ENCODE results near the gene CLEC2A.
"Not testable (repeated sequence)": the region's sequence is repeated elsewhere in the genome, so short reads cannot be mapped to it uniquely, and the experiment has no call there.

CLEC2A gene

DNA sequence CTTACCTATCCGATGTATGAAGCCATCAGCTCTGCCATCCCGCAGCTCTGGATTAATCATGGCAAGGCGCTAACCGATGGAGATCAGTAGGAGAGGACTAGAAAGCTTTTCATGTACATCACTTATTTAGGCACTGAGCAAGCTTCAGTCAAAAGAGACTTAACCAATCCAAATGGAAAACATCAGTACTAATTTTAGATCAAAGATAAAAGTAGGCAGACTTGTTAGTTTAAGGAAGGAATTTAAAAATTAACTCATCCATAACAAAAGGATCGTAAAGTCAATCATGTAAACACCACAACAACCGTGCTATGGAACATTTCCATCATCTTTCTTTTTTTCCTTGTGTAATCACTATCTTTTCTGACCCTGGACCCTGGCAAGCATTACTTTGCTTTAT lies at the start of gene CLEC2A:
TSS of gene CLEC2A (minus strand) at position 101 of the 400 bp plus-strand sequence. CDS start at position 60, 41 bp downstream.
- DNase-seq: no peak

GRCh38 chr12:9980126-9980525 lies 48.0 kb upstream of the CLEC2A start:
- no peak for DNase-seq

DNA sequence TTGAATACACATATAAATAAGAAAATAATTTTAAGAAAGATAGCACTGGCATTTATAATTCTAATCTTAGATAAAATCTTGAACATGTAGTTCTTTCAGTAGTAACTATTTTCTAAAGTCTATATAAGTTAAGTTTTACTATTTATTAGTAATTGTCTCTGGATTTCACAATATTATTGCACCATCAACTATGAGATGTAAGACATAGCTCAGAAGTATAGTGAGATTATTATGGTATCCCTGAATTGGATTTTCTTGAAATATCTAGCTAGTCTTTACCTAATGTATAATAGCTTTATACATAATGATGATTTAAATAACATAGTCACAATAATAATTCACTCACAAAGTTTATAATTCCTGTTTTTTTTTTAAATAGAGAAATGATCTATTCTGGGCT lies 45.7 kb upstream of the CLEC2A start:
- DNase-seq: no peak

GRCh38 chr12:9976626-9977025 lies 44.5 kb upstream of the CLEC2A start:
- DNase-seq: not testable (repeated sequence)

DNA sequence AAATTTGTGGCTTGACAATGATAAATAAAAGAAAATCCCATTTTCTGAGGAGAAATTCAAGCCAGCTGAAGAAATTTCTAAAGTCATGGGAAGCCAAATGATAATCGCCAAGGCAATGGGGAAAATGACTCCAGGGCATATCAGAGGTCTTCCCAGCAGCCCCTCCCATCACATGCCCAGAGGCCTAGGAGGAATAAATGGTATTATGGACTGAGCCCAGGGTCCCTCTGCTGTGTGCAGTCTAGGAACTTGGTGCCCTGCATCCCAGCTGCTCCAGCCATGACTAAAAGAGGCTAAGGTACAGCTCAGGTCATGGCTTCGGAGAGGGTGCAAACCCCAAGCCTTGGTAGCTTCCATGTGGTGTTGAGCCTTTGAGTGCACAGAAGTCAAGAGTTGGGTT lies 43.4 kb upstream of the CLEC2A start:
- DNase-seq: no peak

GRCh38 chr12:9974731-9975130 lies 42.6 kb upstream of the CLEC2A start:
- DNase-seq: not testable (repeated sequence)

DNA sequence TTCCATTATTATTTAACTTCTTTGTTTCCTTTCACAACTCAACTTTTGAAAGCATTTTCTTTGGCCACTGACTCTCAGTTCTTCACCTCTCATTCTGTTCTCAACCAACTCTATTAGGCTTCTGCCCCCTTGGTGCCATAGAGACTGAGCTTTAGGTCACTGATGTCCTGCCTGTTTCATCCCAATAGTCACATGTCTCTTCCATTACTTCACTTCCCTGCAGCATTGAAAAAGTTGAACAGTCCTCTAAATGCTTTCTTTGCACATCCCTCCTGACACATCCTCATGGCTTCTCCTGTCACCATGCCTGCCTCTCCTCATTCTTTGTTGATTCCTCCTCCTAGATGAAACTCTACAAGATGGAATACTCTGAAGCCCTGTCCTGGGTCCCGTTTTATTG lies 41.8 kb upstream of the CLEC2A start:
- no peak for DNase-seq

DNA sequence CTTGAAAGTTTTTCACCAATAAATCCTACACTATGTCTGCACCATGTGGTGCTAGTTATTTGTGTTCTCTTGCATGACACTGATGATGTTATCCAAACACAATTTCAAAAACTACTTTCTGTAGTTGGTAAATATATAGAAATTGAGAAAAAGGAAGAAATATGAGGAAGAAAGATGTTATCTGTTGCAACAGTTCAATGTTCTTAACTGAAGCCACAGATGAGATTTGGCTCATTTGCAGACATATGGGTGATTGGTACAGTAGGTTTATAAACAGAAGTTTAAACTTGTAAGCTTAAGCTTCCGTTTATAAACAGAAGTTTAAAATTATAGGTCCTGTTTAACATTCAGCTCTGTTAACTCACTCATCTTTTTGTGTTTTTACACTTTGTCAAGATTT lies 39.0 kb upstream of the CLEC2A start, which contains the start of gene CLEC12A:
TSS of gene CLEC12A (plus strand) at position 229 of the 400 bp plus-strand sequence. CDS start 188 bp downstream, outside the sequence.
- no peak for DNase-seq

GRCh38 chr12:9969673-9970072 lies 37.5 kb upstream of the CLEC2A start:
- DNase-seq: no peak

- no peak for DNase-seq
Measured at GRCh38 chr12:9961901-9962300, 29.7 kb upstream of the CLEC2A start.

DNA sequence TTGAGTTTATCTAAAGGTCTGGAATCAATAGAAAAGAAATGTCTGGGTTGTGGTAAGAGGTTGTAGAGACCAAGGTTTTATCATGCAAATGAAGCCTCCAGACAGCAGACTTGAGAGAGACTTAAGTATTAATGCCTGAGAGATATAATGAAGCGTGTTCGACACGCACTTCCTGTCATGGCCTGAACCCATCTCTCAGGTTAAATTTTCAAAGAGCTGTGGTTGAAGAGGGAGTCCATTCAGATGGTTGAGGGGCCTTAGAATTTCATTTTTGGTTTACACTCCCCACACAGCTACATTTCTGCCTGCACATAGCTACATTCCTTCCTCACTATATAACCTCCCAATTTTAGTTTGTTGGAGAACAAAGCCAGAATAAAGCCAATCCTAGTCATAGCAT lies 28.9 kb upstream of the CLEC2A start:
- no peak for DNase-seq

DNA sequence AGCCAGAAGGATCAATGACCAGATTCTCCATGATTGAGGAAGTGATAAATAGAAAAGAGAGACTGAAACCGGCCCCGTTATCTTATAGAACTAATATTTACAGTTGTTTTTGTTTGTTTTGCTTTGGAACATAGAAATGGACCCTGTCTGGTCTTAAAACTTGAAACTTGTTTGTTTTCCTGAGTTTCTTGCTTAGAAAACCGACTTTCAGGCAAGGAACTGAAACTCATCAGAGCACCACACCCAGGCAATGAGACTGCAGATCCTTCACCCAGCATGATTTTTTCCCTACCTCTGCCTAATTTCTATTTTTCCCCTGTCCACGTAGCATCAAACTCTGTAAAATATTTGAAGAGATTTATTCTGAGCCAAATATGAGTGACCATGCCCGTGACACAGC lies 28.4 kb upstream of the CLEC2A start:
- DNase-seq: no peak

DNA sequence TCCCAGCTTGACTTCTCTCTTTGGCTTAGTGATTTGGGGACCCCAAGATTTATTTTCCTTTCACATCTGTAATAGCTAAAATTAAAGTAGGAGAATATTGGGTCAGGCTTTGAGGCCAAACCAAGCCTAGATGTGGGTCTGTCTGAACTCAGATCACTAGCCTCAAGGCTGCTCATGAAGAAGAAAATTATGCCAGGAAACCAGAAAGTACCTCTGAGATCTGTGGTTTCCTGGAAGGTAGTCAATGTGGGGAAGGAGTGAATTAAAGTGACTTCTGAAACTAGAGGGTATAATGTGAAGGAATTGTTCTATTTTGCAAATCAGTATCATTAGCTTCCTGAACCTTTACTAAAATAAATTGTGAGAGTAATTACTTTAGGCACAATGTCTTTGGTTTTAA lies 25.7 kb upstream of the CLEC2A start:
- no peak for DNase-seq

DNA sequence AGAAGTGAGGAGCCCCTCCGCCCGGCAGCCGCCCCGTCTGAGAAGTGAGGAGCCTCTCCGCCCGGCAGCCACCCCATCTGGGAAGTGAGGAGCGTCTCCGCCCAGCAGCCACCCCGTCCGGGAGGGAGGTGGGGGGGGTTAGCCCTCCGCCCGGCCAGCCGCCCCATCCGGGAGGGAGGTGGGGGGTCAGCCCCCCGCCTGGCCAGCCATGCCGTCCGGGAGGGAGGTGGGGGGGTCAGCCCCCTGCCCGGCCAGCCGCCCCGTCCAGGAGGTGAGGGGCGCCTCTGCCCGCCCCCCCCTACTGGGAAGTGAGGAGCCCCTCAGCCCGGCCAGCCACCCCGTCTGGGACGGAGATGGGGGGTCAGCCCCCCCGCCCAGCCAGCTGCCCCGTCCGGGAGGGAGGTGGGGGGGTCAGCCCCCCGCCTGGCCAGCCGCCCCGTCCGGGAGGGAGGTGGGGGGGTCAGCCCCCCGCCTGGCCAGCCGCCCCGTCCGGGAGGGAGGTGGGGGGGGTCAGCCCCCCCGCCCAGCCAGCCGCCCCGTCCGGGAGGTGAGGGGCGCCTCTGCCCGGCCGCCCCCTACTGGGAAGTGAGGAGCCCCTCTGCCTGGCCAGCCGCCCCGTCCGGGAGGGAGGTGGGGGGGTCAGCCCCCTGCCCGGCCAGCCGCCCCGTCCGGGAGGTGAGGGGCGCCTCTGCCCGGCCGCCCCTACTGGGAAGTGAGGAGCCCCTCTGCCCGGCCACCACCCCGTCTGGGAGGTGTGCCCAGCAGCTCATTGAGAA lies 21.0 kb upstream of the CLEC2A start:
- not testable (repeated sequence) for DNase-seq

GRCh38 chr12:9951026-9951675 lies 19.0 kb upstream of the CLEC2A start:
- DNase-seq: peak; percentile 28

DNA sequence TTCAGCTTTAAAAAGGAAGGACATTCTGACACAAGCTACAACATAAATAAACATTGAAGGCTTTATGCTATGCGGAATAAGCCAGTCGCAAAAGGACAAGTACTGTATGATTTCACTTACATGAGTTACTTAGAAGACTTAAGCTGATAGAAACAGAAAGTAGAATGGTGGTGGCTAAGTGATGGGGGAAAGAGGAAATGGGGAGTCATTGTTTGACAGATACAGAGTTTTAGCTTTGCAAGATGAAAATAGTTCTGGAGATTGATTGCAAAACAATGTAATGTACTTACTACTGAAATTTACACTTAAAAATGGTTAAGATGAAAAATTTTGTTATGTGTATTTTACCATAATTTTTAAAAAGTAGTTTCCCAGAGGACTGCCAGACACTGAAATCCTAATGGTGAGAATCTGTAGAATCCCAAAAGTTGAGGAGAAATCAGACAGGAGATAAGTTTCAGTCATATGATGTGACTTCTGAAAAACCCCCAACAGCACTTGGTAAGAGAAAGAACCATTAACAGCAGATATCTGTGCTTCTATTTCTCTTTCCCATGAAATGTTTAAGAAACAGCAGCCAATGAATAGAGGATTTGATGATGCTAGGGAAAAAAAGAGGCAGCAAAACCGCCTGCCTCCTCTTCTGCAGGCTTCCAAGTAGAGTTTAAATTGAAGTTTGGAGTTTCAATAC lies 16.6 kb upstream of the CLEC2A start:
- DNase-seq: no peak

- no peak for DNase-seq
Measured at GRCh38 chr12:9947674-9948073, 15.5 kb upstream of the CLEC2A start.

- DNase-seq: no peak
Measured at GRCh38 chr12:9944391-9944790, 12.2 kb upstream of the CLEC2A start.

DNA sequence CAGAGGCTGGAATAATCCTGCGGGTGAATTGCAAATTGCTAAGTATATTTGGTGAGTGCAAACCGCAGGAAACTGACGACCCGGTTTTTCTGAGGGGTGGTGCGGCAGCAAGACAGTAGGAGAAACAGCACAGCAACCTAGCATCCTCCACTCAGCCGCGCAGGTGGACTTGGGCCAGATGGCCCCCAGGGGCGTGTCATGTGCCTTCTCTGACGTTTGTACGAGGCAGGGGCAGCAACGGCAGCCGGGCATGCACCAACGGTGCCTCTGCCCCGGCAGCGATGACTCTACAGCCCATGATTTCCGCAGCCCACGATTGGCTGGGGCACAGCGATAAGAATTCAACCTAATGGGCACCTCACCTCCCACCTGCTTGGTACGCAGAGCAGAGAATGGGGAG lies 11.1 kb upstream of the CLEC2A start:
- peak; percentile 74 for DNase-seq

DNA sequence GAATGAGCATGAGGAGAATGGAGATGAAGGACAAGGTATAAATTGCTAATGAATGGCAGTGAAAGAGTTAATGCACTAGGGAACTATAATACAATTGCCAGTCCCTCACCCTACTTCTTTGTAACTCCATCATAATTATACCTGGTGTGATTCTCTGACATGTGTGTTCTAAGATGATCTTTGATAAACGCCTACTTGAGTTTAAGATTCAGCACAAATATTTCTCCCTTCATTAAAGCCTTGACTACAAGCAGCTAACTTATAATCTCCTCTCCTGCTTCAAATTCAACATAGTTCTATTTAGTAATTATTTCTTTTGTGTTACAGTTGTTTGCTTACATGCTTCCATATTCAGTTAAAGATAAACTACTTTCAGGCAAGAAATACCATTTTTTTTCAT lies 9.7 kb upstream of the CLEC2A start:
- no peak for DNase-seq

GRCh38 chr12:9940375-9940774 lies 8.2 kb upstream of the CLEC2A start:
- DNase-seq: no peak

DNA sequence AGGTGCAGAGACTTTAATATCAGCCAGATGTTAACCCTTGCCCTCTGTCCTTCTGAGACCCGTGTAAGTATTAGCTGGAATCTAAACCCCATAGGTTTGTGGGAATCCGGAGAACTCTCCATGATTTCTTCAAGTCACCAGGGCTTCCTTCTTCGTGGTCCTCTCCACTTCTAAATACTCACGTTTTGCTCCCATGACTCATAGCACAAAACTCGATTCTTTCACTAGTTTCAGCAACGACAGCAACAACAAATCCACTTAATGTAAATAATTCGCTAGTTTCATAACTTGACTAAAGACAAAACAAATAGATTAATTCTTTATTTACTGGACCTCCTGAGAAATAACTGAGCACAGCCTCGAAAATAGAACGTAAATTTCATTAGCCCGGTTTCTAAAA lies 4.4 kb upstream of the CLEC2A start:
- DNase-seq: no peak

GRCh38 chr12:9935026-9935425 lies 2.9 kb upstream of the CLEC2A start:
- no peak for DNase-seq

GRCh38 chr12:9933958-9934357 lies 1.8 kb upstream of the CLEC2A start:
- no peak for DNase-seq

Measured in CD4-positive, alpha-beta T cell treated with Interferon gamma for 1 hour (primary cell).